Left ventricle myocardium inferior (tissue), 1 donor: Measurements from ENCODE around the gene RAI14. TPM values are rescaled to one million over a fixed set of nuclear protein-coding genes. Genes with fewer than 3 reads are reported as not detected.

Experiments used
- DNase-seq: peaks from one replicate; pipeline ENCODE4 v3.0.0-alpha.2; 2020
- H3K27ac ChIP-seq: fragments of 200-600 bp; replicated peaks from 2 replicates; pipeline ENCODE4 v1.8.0; 2021
- H3K27me3 ChIP-seq: fragments of 200-600 bp; 2 replicates; pipeline ENCODE4 v1.8.0; 2021; ENCODE audit warnings: low read depth
- H3K36me3 ChIP-seq: fragments of 200-600 bp; 2 replicates; pipeline ENCODE4 v1.8.0; 2021
- H3K4me1 ChIP-seq: fragments of 200-600 bp; 2 replicates; pipeline ENCODE4 v1.8.0; 2021
- H3K4me3 ChIP-seq: fragments of 200-600 bp; 2 replicates; pipeline ENCODE4 v1.8.0; 2021; ENCODE audit warnings: mild to moderate bottlenecking, moderate library complexity
- H3K9me3 ChIP-seq: fragments of 200-600 bp; replicated peaks from 2 replicates; pipeline ENCODE4 v1.8.0; 2021
- intact Hi-C: fragments of 100-400 bp; cut with micrococcal nuclease; formaldehyde crosslinking; loops from one replicate; pipeline ENCODE4 v1.11.0; 2022
- total RNA-seq: library from RNA; stranded (reverse); fragmentation: NEBNext Ultra II Directional; extraction: Animal tissue kit (Norgen Biotek cat#: 25700); gene quantifications from one replicate; pipeline ENCODE4 v1.2.1, GENCODE V29; 2021
- TF ChIP-seq, protein P1 (sequence below): fragments of 200-600 bp; IDR thresholded peaks from 2 replicates; pipeline ENCODE4 v1.8.0; 2021; ENCODE audit warnings: antibody characterized with exemption, mild to moderate bottlenecking, borderline replicate concordance
- donor health status: DM: no; HTN: yes; CAD: no; lungs with severe emphysema.

Gene RAI14
- total RNA-seq, 1 donor from 2014 or later, result 6.7 TPM

DNA sequence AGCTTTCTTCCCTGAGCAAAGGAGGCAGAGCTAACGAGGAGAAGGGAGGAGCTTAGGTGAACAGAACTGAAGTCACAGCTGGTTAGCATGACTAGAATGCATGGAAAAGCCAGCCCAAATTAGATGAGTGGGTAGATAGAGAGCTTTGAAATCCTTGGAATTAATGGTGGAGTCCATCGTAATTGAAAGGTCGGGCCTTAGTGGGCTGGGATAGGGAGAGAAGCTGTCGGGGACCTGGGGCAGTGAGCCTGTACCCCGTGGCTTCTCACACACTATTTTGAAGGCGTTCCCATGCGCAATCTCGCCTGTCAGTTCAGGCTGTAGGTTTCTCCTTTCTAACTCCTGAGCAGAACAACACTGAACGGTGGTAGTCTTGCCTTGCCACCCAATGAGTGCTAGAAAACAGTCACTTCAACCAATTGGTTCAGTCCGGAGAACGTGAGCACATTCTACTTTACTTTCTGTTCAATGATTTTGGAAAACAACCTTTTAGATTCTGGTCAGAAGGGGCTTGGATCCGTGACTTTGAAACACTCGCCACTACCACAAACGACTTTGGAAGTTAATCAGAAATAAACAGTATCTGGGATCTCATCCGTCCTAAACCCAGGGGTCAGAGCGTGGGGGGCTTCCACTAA lies 655 bp upstream of the RAI14 start:
- H3K4me3 ChIP-seq, result peak overlapping the region; percentile 84
- TF ChIP-seq, protein P1, sequence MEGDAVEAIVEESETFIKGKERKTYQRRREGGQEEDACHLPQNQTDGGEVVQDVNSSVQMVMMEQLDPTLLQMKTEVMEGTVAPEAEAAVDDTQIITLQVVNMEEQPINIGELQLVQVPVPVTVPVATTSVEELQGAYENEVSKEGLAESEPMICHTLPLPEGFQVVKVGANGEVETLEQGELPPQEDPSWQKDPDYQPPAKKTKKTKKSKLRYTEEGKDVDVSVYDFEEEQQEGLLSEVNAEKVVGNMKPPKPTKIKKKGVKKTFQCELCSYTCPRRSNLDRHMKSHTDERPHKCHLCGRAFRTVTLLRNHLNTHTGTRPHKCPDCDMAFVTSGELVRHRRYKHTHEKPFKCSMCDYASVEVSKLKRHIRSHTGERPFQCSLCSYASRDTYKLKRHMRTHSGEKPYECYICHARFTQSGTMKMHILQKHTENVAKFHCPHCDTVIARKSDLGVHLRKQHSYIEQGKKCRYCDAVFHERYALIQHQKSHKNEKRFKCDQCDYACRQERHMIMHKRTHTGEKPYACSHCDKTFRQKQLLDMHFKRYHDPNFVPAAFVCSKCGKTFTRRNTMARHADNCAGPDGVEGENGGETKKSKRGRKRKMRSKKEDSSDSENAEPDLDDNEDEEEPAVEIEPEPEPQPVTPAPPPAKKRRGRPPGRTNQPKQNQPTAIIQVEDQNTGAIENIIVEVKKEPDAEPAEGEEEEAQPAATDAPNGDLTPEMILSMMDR, result no peak
- H3K27ac ChIP-seq, result peak overlapping the region; percentile 92
- no peaks in the 10 kb centered on the region for H3K36me3 ChIP-seq
- no peak for DNase-seq
- H3K4me1 ChIP-seq, result peaks cover 40% of the 10 kb centered on the region
- intact Hi-C loops, result loop anchor here (10.0 kb wide), 1 partner anchor 179 kb away; the partner anchor contains the start of gene TTC23L
- H3K27me3 ChIP-seq, result peaks cover 38% of the 10 kb centered on the region
- H3K9me3 ChIP-seq, result no peaks in the 10 kb centered on the region

DNA sequence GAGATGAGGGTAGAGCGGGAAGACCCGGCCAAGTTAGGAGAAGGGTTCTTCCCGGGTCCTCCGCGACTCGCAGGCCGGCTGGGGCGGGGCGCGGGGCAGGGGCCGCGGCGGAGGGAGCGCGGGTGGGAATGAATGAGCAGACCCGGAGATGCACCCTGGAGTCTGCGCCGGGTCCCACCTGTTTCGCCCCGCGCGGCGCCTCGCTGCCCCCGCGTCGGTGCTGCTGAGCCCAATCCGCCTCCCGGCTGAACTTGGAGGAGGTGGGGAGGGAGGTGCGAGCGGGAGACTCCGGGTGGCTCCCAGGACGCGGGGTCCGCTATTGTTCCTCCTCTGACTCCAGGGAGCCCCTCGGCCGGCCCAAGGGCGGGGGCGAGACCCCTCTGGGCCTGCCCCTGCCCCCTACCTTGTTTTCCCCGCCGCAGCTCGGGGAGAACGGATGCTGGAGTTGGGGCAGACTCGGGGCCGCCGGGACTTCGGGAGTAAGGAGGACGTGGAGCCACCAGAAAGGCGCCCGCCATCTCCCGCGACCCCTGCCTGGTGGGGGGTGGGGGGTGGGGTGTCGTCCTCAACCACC lies 659 bp downstream of the RAI14 start:
- intact Hi-C loops, result loop anchor here (10.0 kb wide), 1 partner anchor 178 kb away; the partner anchor contains the start of gene TTC23L
- H3K36me3 ChIP-seq, result no peaks in the 10 kb centered on the region
- peak; percentile 18 for DNase-seq
- H3K27ac ChIP-seq, result peak overlapping the region; percentile 92
- H3K27me3 ChIP-seq, result peaks cover 39% of the 10 kb centered on the region
- H3K4me3 ChIP-seq, result peak overlapping the region; percentile 84
- no peaks in the 10 kb centered on the region for H3K9me3 ChIP-seq
- TF ChIP-seq, protein P1, result no peak
- H3K4me1 ChIP-seq, result peaks cover 40% of the 10 kb centered on the region

DNA sequence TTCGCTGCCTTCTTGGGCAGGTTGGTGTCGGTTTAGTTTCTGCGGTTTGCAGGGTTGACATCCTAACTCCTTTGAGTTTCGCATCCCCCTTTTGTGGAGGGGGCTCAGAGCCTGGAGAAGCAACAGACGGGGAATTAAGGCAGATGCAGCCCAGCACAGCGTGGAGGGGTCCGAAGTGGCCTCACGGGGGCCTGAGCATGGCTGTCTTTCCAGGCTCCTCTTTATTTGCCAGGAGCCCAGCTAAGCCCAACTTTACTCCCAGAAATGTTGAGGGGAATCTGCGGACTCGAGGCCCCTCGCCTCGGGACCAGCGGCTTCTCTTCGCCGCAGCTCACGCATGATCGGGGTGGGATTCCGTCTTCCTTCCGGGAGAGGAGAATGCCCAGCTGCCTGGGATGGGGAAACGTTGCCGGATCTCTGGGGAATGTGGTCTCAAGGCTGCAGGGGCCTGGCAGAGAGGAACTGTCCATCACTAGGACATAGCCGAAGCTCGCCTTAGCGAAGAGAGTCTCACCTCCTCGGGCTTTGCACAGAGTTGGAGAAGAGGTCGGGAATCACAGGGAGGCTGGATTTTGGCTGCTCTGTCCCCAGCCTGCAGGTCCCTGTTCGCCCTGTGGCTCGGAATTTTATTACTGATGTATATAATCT lies 1.3 kb downstream of the RAI14 start:
- Histone ChIP-seq H3K4me3 (peak overlapping the region; percentile 84), H3K27ac (peak overlapping the region; percentile 92), H3K27me3 (peaks cover 39% of the 10 kb centered on the region), H3K4me1 (peaks cover 40% of the 10 kb centered on the region), H3K36me3 (no peaks in the 10 kb centered on the region), H3K9me3 (no peaks in the 10 kb centered on the region)
- no peak for DNase-seq
- TF ChIP-seq, protein P1, result no peak
- intact Hi-C loops, result loop anchor here (10.0 kb wide), 1 partner anchor 177 kb away; the partner anchor contains the start of gene TTC23L

- H3K9me3 ChIP-seq, result no peaks in the 10 kb centered on the region
Measured at GRCh38 chr5:34657988-34658387, 1.9 kb downstream of the RAI14 start.

DNA sequence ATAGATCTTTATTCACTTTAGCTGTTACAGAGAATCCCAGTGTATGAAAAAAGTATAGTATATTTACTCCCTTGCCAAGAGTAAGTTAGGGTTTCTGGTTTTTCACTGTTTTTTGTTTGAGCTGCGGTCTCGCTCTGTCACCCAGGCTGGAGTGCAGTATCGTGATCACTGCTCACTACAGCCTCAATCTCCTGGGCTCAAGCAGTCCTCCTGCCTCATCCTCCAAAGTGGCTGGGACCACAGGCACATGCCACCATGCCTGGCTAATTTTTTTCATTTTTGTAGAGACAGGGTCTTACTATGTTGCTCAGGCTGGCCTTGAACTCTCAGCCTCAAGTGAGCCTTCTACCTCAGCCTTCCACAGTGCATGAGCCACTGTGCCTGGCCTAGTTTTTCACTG lies 3.0 kb downstream of the RAI14 start:
- Histone ChIP-seq H3K27ac (no peak overlapping the region), H3K4me3 (no peak overlapping the region), H3K36me3 (no peaks in the 10 kb centered on the region), H3K9me3 (no peaks in the 10 kb centered on the region), H3K27me3 (peaks cover 39% of the 10 kb centered on the region), H3K4me1 (peaks cover 42% of the 10 kb centered on the region)
- intact Hi-C loops, result loop anchor here (10.0 kb wide), 1 partner anchor 176 kb away; the partner anchor contains the start of gene TTC23L
- no peak for DNase-seq
- TF ChIP-seq, protein P1, result no peak

More at GRCh38 chr5:34657988-34658387, 1.9 kb downstream of the RAI14 start:
- no peak for DNase-seq
- Histone ChIP-seq H3K4me3 (peak overlapping the region; percentile 84), H3K4me1 (peaks cover 40% of the 10 kb centered on the region), H3K27me3 (peaks cover 39% of the 10 kb centered on the region), H3K27ac (peak overlapping the region; percentile 92), H3K36me3 (no peaks in the 10 kb centered on the region)
- intact Hi-C loops, result loop anchor here (10.0 kb wide), 1 partner anchor 177 kb away; the partner anchor contains the start of gene TTC23L
- TF ChIP-seq, protein P1, result no peak
